B cell (primary cell): ENCODE results near the gene HP1BP3. TPM values are rescaled to one million over a fixed set of nuclear protein-coding genes. Genes with fewer than 3 reads are reported as not detected.

Experiments
- ATAC-seq: fragments of 200-7000 bp; cut with Tn5 transposase; one replicate; pipeline ENCODE4 v1.10.0; 2021; ENCODE audit warnings: low read depth, mild to moderate bottlenecking, moderate number of reproducible peaks, moderate library complexity
- CTCF ChIA-PET: fragments of 350-600 bp; sonication (Branson Sonifier 250); formaldehyde crosslinking; loops from one replicate; lab custom pipeline; 2021; ENCODE audit warnings: antibody characterized with exemption, inconsistent platforms; lab: Charles Lee
- POLR2A ChIA-PET: fragments of 350-600 bp; sonication (Branson Sonifier 250); formaldehyde crosslinking; loops from one replicate; lab custom pipeline; 2021; ENCODE audit warnings: antibody characterized with exemption; lab: Charles Lee
- DNase-seq: peaks from one replicate; pipeline ENCODE4 v3.0.0; 2013
- H2AFZ ChIP-seq: 2 replicates; pipeline ENCODE4 v1.6.1; 2012; ENCODE audit warnings: mild to moderate bottlenecking, low read depth, low read length; ENCODE audit not compliant: insufficient read depth, poor library complexity, severe bottlenecking
- H3K27ac ChIP-seq, 2 donors: 1 replicate in 1 of 2; 2 replicates in 1 of 2; pipeline ENCODE4 v1.5.1; 2012 to 2013; ENCODE audit warnings: low read length in 2 of 2, mild to moderate bottlenecking in 2 of 2, moderate library complexity in 1 of 2
- H3K27me3 ChIP-seq, 4 experiments: fragments of 200-600 bp in 1 of 4; sonication (generic) in 1 of 4; replicated peaks in 1 of 4; 1 replicate in 2 of 4; 2 replicates in 2 of 4; pipeline versions ENCODE4 v1.6.1 to v1.7.0; 2013 to 2016; ENCODE audit warnings: low read length in 3 of 4, mild to moderate bottlenecking in 2 of 4, mixed read lengths in 1 of 4, moderate library complexity in 1 of 4; ENCODE audit not compliant: insufficient read depth in 4 of 4, control insufficient read depth in 3 of 4; ENCODE audit errors: control extremely low read depth in 1 of 4
- H3K36me3 ChIP-seq, 2 experiments: replicated peaks in 1 of 2; 1 replicate in 1 of 2; 2 replicates in 1 of 2; pipeline versions ENCODE4 v1.6.1 to v1.7.1; 2013; ENCODE audit warnings: low read length in 1 of 2; ENCODE audit not compliant: insufficient read depth in 2 of 2, control insufficient read depth in 1 of 2; ENCODE audit errors: control extremely low read depth in 1 of 2, extremely low read depth in 1 of 2
- H3K4me1 ChIP-seq, 2 donors: fragments of 200-600 bp in 1 of 2; sonication (generic) in 1 of 2; 1 replicate in 1 of 2; 2 replicates in 1 of 2; pipeline versions ENCODE4 v1.5.1 to v1.6.1; 2013 to 2017; ENCODE audit warnings: low read length in 2 of 2; ENCODE audit not compliant: control insufficient read depth in 2 of 2, insufficient read depth in 2 of 2
- H3K4me2 ChIP-seq: replicated peaks from 2 replicates; pipeline ENCODE3; 2012; ENCODE audit warnings: mild to moderate bottlenecking, low read depth, low read length; ENCODE audit not compliant: poor library complexity, severe bottlenecking
- H3K4me3 ChIP-seq, 5 experiments: fragments of 200-600 bp in 1 of 5; sonication (generic) in 1 of 5; 1 replicate in 3 of 5; 2 replicates in 2 of 5; pipeline versions ENCODE4 v1.5.1 to v1.7.0; 2011 to 2016; ENCODE audit warnings: low read length in 4 of 5, mild to moderate bottlenecking in 4 of 5, low read depth in 2 of 5, control low read depth in 1 of 5, moderate library complexity in 1 of 5; ENCODE audit not compliant: insufficient read depth in 1 of 5; ENCODE audit errors: control extremely low read depth in 1 of 5, extremely low read depth in 1 of 5
- H3K79me2 ChIP-seq: fragments of 200-600 bp; sonication (generic); one replicate; pipeline ENCODE4 v1.6.0; 2016; ENCODE audit warnings: low read length; ENCODE audit not compliant: control insufficient read depth, insufficient read depth
- H3K9ac ChIP-seq: fragments of 200-600 bp; sonication (generic); 2 replicates; pipeline ENCODE4 v1.6.1; 2017; ENCODE audit warnings: mild to moderate bottlenecking, low read length, moderate library complexity
- H3K9me3 ChIP-seq, 3 donors: one replicate each; pipeline versions ENCODE4 v1.6.1 to v1.7.1; 2013; ENCODE audit warnings: low read length in 2 of 3; ENCODE audit not compliant: control insufficient read depth in 2 of 3, insufficient read depth in 1 of 3; ENCODE audit errors: control extremely low read depth in 1 of 3
- H4K20me1 ChIP-seq: 2 replicates; pipeline ENCODE4 v1.6.0; 2012; ENCODE audit warnings: mild to moderate bottlenecking, low read length; ENCODE audit not compliant: insufficient read depth, control insufficient read depth, poor library complexity, severe bottlenecking
- H3K27ac Mint-ChIP-seq: one replicate; pipeline ENCODE4 v1.8.0; 2021; ENCODE audit warnings: mixed read lengths
- H3K27me3 Mint-ChIP-seq: one replicate; pipeline ENCODE4 v1.8.0; 2021; ENCODE audit warnings: mixed read lengths
- H3K4me1 Mint-ChIP-seq: one replicate; pipeline ENCODE4 v1.8.0; 2021; ENCODE audit warnings: mixed read lengths
- H3K4me3 Mint-ChIP-seq: one replicate; pipeline ENCODE4 v1.8.0; 2021; ENCODE audit warnings: mixed read lengths
- H3K9me3 Mint-ChIP-seq: one replicate; pipeline ENCODE4 v1.8.0; 2022; ENCODE audit warnings: mixed read lengths; ENCODE audit not compliant: insufficient read depth
- EZH2 ChIP-seq: IDR thresholded peaks from 2 replicates; pipeline ENCODE4 v1.6.1; 2012; ENCODE audit warnings: borderline replicate concordance, low read depth, mild to moderate bottlenecking, moderate library complexity, low read length; ENCODE audit not compliant: insufficient read depth, poor library complexity, severe bottlenecking
- whole genome bisulfite sequencing: methylation state at CpG from one replicate; pipeline ENCODE4 v1.1.5; 2013; ENCODE audit warnings: missing lambda C conversion rate; ENCODE audit not compliant: insufficient coverage; 5-methylcytosine and 5-hydroxymethylcytosine counted together
- intact Hi-C: fragments of 100-400 bp; cut with micrococcal nuclease; formaldehyde crosslinking; loops from one replicate; pipeline ENCODE4 v1.10.0; 2022
- polyA plus RNA-seq: library from polyadenylated mRNA; depleted of rRNA; stranded (reverse); fragments of >200 nt; gene quantifications from 2 replicates; pipeline ENCODE4 v1.2.3, GENCODE V29; 2012
- total RNA-seq, 2 donors: library from RNA; stranded (reverse); fragments of 120-200 nt in 1 of 2; gene quantifications; 1 replicate in 1 of 2; 2 replicates in 1 of 2; pipeline versions ENCODE4 v1.2.3 to v1.2.4, GENCODE V29; 2013 to 2022
- TF ChIP-seq, protein P1 (sequence below): fragments of 200-600 bp; IDR thresholded peaks from one replicate; pipeline ENCODE4 v1.8.0; 2022; ENCODE audit warnings: antibody characterized with exemption, mild to moderate bottlenecking

The HP1BP3 gene
- total and polyA plus RNA-seq, 2 donors (not counting 1 experiment from before 2014, with no cell fraction given), result 147 to 303 TPM

DNA sequence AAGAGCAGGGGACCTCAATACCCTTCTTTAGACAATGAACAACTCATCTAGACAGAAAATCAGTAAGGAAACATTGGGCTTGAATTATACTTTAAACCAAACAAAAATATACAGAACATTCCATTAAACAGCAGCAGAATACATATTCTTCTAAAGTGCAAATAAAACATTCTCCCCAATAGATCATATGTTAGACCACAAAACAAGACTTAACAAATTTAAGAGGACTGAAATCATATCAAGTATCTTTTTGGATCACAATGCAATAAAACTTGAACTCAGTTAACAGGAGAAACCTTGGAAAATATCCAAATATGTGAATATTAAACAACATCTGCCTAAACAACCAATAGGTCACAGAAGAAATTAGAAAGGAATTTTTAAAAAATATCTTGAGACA lies 47.7 kb upstream of the HP1BP3 start:
- H3K4me1 ChIP-seq, result no peaks in the 10 kb centered on the region
- no peaks in the 10 kb centered on the region for H4K20me1 ChIP-seq
- ATAC-seq, result no peak
- Mint-ChIP-seq H3K9me3 (no peaks in the 10 kb centered on the region), H3K27ac (no peak overlapping the region), H3K27me3 (no peaks in the 10 kb centered on the region), H3K4me3 (no peak overlapping the region), H3K4me1 (no peaks in the 10 kb centered on the region)
- no peak overlapping the region for H3K4me3 ChIP-seq
- intact Hi-C loops, result no loop called here
- H3K27ac ChIP-seq, result no peak overlapping the region
- H3K27me3 ChIP-seq, result no peaks in the 10 kb centered on the region
- peaks cover 2 to 12% of the 10 kb centered on the region in 2 experiments for H3K36me3 ChIP-seq
- ChIA-PET POLR2A (no interaction called here), CTCF (no interaction called here)
- no peaks in the 10 kb centered on the region for H3K79me2 ChIP-seq
- no peak overlapping the region for H2AFZ ChIP-seq
- peaks cover 0 to 3% (median 0%) of the 10 kb centered on the region in 3 donors for H3K9me3 ChIP-seq
- H3K9ac ChIP-seq, result no peak overlapping the region
- no peak for TF ChIP-seq EZH2
- TF ChIP-seq, protein P1, sequence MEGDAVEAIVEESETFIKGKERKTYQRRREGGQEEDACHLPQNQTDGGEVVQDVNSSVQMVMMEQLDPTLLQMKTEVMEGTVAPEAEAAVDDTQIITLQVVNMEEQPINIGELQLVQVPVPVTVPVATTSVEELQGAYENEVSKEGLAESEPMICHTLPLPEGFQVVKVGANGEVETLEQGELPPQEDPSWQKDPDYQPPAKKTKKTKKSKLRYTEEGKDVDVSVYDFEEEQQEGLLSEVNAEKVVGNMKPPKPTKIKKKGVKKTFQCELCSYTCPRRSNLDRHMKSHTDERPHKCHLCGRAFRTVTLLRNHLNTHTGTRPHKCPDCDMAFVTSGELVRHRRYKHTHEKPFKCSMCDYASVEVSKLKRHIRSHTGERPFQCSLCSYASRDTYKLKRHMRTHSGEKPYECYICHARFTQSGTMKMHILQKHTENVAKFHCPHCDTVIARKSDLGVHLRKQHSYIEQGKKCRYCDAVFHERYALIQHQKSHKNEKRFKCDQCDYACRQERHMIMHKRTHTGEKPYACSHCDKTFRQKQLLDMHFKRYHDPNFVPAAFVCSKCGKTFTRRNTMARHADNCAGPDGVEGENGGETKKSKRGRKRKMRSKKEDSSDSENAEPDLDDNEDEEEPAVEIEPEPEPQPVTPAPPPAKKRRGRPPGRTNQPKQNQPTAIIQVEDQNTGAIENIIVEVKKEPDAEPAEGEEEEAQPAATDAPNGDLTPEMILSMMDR, result no peak
- no peak for DNase-seq
- H3K4me2 ChIP-seq, result no peak overlapping the region

DNA sequence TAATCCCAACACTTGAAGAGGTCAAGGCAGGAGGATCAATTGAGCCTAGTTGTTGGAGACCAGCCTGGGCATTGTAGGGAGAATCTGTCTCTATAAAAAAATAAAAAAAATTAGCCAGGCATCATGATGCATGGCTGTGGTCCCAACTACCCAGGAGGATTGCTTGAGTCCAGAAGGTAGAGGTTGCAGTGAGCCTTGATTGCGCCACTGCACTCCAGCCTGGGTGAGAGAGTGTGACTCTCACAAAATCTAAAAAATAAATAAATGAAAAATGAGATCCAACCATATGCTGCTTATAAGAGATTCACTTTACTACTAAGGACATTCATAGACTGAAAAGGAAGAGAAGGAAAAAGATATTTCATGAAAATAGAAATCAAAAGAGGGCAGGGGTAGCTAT lies 47.1 kb upstream of the HP1BP3 start:
- no peaks in the 10 kb centered on the region for H3K4me1 Mint-ChIP-seq
- Histone ChIP-seq H2AFZ (no peak overlapping the region), H3K9me3 (peaks cover 0 to 3% (median 0%) of the 10 kb centered on the region in 3 donors), H3K4me2 (no peak overlapping the region), H3K36me3 (peaks cover 2 to 12% of the 10 kb centered on the region in 2 experiments), H3K27me3 (no peaks in the 10 kb centered on the region), H3K4me1 (no peaks in the 10 kb centered on the region), H3K79me2 (no peaks in the 10 kb centered on the region), H3K4me3 (no peak overlapping the region), H4K20me1 (no peaks in the 10 kb centered on the region), H3K27ac (no peak overlapping the region), H3K9ac (no peak overlapping the region)
- H3K9me3 Mint-ChIP-seq, result no peaks in the 10 kb centered on the region
- no peak overlapping the region for H3K4me3 Mint-ChIP-seq
- no peaks in the 10 kb centered on the region for H3K27me3 Mint-ChIP-seq
- ChIA-PET CTCF (no interaction called here), POLR2A (no interaction called here)
- no CpG with 5 or more reads among the region's 1 CpG for WGBS
- H3K27ac Mint-ChIP-seq, result no peak overlapping the region
- intact Hi-C loops, result no loop called here
- TF ChIP-seq EZH2, result no peak
- TF ChIP-seq, protein P1, result no peak
- no peak for ATAC-seq
- no peak for DNase-seq
